ENCODE data around the gene P4HA3.

P4HA3 gene

GRCh38 chr11:74316772-74317505 lies 5.5 kb upstream of the P4HA3 start:
- DNase-seq = no peak

- DNase-seq = no peak
Measured at GRCh38 chr11:74312326-74312725, 886 bp upstream of the P4HA3 start.

DNA sequence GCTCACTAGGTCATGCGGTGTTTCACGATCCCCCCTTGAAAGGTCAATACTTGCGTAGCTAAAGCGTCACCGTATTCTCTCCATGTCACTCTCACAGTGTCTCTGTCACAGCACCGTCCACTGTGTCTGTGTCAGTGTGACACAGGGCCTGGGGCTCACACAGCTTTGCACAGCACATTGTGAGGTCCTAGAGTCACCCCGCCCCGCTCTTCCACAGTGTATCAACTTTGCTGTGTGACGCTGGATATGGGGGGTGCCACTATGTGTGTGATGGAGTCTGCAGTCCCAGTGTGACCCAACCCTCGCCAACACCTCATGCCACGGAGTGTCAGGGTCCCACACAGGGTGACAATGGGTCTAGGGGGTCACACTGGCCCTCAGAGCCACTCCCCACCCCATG lies 583 bp downstream of the P4HA3 start:
- DNase-seq = no peak

GRCh38 chr11:74307434-74307833 lies 4.0 kb downstream of the P4HA3 start:
- no peak for DNase-seq

DNA sequence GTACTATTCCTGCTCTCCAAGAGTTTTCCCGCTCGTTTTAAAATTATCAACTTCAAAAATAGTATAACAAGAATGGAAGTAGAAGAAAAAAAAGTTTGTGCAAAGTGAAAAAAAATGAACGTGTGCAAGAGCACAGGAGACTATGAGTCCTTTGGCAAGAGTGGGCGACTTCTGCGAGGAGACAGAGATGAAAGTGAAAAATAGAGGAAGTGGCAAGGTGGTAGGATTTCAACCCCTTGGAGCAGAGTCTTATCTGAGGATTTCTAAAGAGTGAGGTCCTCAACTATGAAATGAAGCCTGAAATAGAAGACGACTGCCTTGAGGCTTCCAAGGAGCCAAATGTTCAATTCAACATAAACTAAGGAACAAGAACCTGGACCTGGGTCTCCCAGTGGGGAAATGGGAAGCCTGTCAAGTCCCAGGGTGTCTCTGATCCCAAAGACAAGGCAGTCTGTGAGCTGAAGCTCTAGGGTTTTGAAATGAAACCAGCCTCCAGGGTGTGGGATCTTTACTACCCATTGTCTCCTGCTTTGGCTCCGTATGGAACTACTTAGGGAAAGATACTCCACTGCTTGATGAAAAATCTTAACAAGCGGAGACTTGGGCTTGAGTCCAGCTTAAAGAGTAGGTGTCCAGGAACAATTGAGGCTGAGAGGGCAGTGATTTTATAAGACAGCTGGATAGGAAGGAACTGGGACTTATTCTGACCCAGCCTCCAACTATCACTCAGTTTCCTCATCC lies 4.8 kb downstream of the P4HA3 start:
- peak in 1 of 2 experiments; percentile 31 for DNase-seq

DNA sequence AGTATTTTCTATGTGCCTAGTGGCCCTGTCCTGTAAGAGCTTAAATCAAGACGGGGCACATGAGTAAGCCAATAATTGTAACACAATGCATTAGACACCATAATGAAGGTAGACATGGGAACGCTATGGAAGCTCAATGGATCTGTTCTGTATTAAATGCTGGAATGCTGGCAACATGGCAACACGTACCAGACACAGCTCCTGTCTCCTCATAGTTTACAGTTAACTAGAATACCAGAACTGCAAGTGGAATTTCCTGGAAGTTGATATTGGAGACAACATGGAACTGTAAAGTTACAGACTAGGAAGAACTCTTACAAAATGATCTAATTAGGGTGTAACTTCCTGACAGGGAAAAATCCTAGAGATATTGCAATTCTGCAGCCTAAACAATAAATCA lies 12.4 kb downstream of the P4HA3 start:
- DNase-seq = no peak

DNA sequence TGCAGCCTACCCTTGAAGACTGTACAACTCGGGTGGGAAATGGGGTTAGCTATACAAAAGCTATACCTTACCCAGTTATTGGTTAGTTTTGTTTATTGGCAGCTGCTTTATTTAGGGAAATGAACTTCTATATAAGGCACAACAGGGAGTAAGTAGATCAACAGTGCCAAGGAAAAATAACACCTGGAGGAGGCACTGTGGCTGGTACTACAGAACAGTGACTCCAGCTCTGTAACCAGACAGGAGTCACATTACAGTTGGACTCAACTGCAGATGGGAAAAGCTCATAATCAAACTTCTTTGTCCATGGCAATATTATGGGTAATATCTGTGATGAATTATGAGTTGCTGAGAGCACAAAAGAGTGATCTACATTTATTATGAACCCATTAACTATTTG lies 14.0 kb downstream of the P4HA3 start:
- DNase-seq = no peak

- DNase-seq = no peak
Measured at GRCh38 chr11:74288911-74289310, 22.5 kb downstream of the P4HA3 start.

GRCh38 chr11:74288161-74288560 lies 23.3 kb downstream of the P4HA3 start:
- DNase-seq = no peak

- DNase-seq = no peak
Measured at GRCh38 chr11:74284466-74284865, 27.0 kb downstream of the P4HA3 start.

- no peak for DNase-seq
Measured at GRCh38 chr11:74283580-74284180, 27.8 kb downstream of the P4HA3 start.

DNA sequence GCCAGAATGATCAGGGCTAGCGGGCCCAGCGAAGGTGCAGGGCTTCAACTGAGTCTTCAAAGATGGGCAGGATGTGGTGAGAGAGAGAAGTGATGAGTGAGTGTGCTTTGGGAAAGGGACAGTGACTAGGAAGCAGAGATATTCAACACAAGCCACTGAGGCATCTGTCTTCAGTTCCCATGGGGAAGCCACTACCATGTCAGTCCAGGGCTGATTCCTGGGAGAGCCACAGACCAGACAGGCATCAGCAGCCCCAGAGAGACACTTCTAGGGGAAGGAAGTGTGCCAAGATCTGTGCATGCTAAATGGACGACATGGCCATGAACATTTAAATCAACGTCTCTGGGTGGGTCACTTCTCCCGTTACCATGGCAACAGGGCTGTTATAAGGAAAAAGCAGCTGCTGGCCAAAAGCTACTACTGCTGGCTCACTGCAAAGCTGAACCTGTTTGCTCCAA lies 28.5 kb downstream of the P4HA3 start:
- DNase-seq = no peak

GRCh38 chr11:74282421-74282820 lies 29.0 kb downstream of the P4HA3 start:
- DNase-seq = no peak

GRCh38 chr11:74280494-74280893 lies 30.9 kb downstream of the P4HA3 start:
- no peak for DNase-seq

GRCh38 chr11:74279256-74279655 lies 32.2 kb downstream of the P4HA3 start:
- DNase-seq = no peak

DNA sequence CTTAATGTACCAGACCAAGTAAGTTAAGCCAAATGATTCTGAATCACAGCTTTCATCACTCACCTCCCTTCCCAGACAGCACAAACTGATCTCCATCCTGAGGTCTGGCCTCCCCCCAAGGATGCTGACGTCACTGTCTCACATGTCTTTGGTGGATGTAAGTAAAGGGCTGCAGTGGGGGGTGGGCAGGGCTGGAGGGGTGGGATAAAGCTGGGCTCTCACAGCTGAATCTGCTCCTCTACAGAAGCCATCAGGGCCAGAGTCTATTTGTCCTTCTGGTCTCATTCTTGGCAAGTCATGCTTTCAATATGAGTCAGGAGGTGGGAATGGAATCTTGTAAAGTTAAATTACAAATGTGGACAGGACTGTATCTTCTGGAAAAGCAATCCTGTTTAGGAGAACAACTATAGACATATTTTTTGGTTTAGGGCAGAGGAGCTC lies 32.7 kb downstream of the P4HA3 start:
- DNase-seq = no peak

- DNase-seq = no peak
Measured at GRCh38 chr11:74278103-74278502, 33.3 kb downstream of the P4HA3 start.

- no peak for DNase-seq
Measured at GRCh38 chr11:74276581-74276980, 34.9 kb downstream of the P4HA3 start.

DNA sequence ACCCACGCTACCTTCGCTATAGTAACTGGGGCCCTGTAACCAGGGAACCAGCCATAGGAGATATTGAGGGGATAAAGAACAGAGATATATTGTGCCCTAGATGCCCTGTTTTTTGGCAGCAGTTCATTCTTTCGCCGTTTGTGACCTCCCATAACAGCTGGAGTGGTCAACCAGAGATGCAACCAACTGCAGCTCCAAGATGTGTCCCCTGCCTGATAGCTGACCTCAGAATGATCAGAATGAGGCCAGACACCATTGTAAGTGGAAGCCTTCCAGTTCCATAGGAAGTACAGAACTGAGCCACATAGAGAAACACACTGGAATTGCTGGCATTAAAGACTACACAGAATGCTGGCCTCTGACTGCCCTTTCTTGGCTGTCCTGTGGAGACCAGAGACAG lies 39.2 kb downstream of the P4HA3 start:
- DNase-seq = no peak

DNA sequence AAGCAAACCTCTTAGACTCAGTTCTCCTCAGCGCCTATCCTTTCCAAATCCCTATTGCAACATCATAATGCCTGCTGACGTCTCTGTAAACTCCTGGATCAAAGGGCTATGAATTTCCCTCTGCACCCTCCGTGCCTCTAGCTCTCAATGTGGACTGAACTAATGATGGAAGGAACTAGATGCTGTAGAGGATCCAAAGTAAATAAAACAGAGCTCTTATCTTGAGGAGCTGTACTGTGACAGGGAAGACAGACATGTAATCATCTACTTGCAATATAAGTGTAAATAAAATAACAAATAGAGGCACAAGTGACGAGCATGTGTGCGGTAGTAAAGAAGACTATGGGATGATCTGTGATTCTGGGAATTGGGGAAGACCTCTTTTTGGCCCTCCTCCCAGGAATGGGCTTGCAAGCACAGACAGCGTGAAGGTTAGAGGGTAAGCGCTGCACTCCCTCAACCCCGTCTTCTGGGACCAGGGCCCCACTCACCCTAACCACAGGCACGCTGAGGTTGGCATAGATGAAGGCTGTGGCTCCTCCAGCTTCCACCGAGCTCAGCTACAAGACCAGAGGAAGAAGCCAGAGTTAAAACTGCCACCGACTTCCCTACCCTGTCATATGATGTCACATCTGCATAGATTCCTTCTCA lies 42.2 kb downstream of the P4HA3 start:
- DNase-seq = peak; percentile 43 to 55

GRCh38 chr11:74268456-74268855 lies 43.0 kb downstream of the P4HA3 start:
- DNase-seq = no peak

- no peak for DNase-seq
Measured at GRCh38 chr11:74267014-74267413, 44.4 kb downstream of the P4HA3 start.

DNA sequence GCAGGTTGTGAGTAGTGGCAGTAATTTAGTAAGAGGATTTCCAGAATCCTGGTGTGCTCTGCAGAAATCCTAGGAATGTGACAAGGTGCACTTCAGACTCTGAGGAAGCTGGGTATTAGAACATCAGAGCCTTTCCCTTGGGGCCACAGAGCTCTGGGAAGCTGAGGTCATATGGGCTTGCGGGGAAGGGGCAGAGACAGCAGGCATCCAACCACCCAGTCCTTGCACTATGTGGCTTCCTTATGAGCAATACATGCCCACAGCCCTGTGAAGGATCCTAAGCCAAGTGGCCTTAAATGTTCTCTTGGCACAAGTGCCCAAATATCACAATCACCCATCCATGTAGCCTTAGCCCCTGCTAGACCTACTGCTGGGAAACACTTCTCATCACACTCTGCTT lies 46.2 kb downstream of the P4HA3 start:
- no peak for DNase-seq

All from Kasumi-1 (cell line).